CD14-positive monocyte (primary cell): ENCODE measurements around the gene CBX5. TPM values are rescaled to one million over a fixed set of nuclear protein-coding genes. Genes with fewer than 3 reads are reported as not detected.

Experiments used
- DNase-seq, 3 donors: peaks; one replicate each; pipeline ENCODE4 v3.0.0-alpha.2; 2011 to 2022
- H2AFZ ChIP-seq: 2 replicates; pipeline ENCODE4 v1.6.0; 2012; ENCODE audit warnings: mild to moderate bottlenecking, low read depth, low read length, inconsistent platforms; ENCODE audit not compliant: insufficient read depth, poor library complexity, severe bottlenecking
- H3K27ac ChIP-seq, 2 donors: 1 replicate in 1 of 2; 2 replicates in 1 of 2; pipeline ENCODE4 v1.5.1; 2012 to 2013; ENCODE audit warnings: low read length in 2 of 2, control low read depth in 1 of 2, inconsistent platforms in 1 of 2, low read depth in 1 of 2, mild to moderate bottlenecking in 1 of 2
- H3K27me3 ChIP-seq, 2 donors: one replicate each; pipeline versions ENCODE4 v1.6.0 to v1.6.1; 2011 to 2013; ENCODE audit warnings: low read length in 2 of 2; ENCODE audit not compliant: control insufficient read depth in 2 of 2, insufficient read depth in 2 of 2
- H3K36me3 ChIP-seq, 2 donors: replicated peaks in 1 of 2; 1 replicate in 1 of 2; 2 replicates in 1 of 2; pipeline versions ENCODE4 v1.5.1 to v1.6.1; 2012 to 2013; ENCODE audit warnings: low read length in 2 of 2, control low read depth in 1 of 2, inconsistent platforms in 1 of 2, mild to moderate bottlenecking in 1 of 2; ENCODE audit not compliant: insufficient read depth in 2 of 2, control insufficient read depth in 1 of 2
- H3K4me1 ChIP-seq, 2 donors: 1 replicate in 1 of 2; 2 replicates in 1 of 2; pipeline versions ENCODE4 v1.5.1 to v1.6.1; 2012 to 2013; ENCODE audit warnings: low read length in 2 of 2, control low read depth in 1 of 2, inconsistent platforms in 1 of 2, mild to moderate bottlenecking in 1 of 2, moderate library complexity in 1 of 2; ENCODE audit not compliant: insufficient read depth in 2 of 2, control insufficient read depth in 1 of 2
- H3K4me2 ChIP-seq: replicated peaks from 2 replicates; pipeline ENCODE3; 2012; ENCODE audit warnings: low read length, moderate library complexity, mild to moderate bottlenecking; ENCODE audit not compliant: poor library complexity, severe bottlenecking; ENCODE audit errors: extremely low read depth
- H3K4me3 ChIP-seq, 3 experiments: fragments of 200-600 bp in 1 of 3; sonication (generic) in 1 of 3; replicated peaks in 1 of 3; 1 replicate in 2 of 3; 2 replicates in 1 of 3; pipeline ENCODE4 v1.5.1; 2011 to 2013; ENCODE audit warnings: low read length in 3 of 3, mild to moderate bottlenecking in 3 of 3, control low read depth in 2 of 3, low read depth in 2 of 3, inconsistent platforms in 1 of 3, moderate library complexity in 1 of 3
- H3K79me2 ChIP-seq: 2 replicates; pipeline ENCODE4 v1.6.0; 2012; ENCODE audit warnings: mild to moderate bottlenecking, control low read depth, inconsistent platforms, low read length, moderate library complexity; ENCODE audit not compliant: insufficient read depth
- H3K9ac ChIP-seq: 2 replicates; pipeline ENCODE4 v1.6.0; 2017; ENCODE audit warnings: low read length, mild to moderate bottlenecking; ENCODE audit not compliant: insufficient read depth, poor library complexity, severe bottlenecking
- H3K9me3 ChIP-seq, 2 donors: replicated peaks in 1 of 2; 1 replicate in 1 of 2; 2 replicates in 1 of 2; pipeline versions ENCODE4 v1.5.1 to v1.6.1; 2012 to 2013; ENCODE audit warnings: low read length in 2 of 2, control low read depth in 1 of 2; ENCODE audit not compliant: control insufficient read depth in 1 of 2, insufficient read depth in 1 of 2
- H4K20me1 ChIP-seq: 2 replicates; pipeline ENCODE4 v1.6.0; 2012; ENCODE audit warnings: mild to moderate bottlenecking, low read length, control low read depth, moderate library complexity; ENCODE audit not compliant: insufficient read depth
- H3K27ac Mint-ChIP-seq, 7 donors: one replicate each; pipeline ENCODE4 v1.8.0; 2020; ENCODE audit warnings: mild to moderate bottlenecking in 7 of 7, mixed read lengths in 7 of 7, moderate library complexity in 6 of 7, inconsistent platforms in 2 of 7
- H3K27me3 Mint-ChIP-seq, 3 donors: one replicate each; pipeline ENCODE4 v1.8.0; 2021 to 2022; ENCODE audit warnings: low read depth in 3 of 3, mild to moderate bottlenecking in 3 of 3, mixed read lengths in 3 of 3, moderate library complexity in 3 of 3, inconsistent platforms in 1 of 3
- H3K36me3 Mint-ChIP-seq, 2 donors: one replicate each; pipeline ENCODE4 v1.8.0; 2020; ENCODE audit warnings: mixed read lengths in 2 of 2, inconsistent platforms in 1 of 2, mild to moderate bottlenecking in 1 of 2
- H3K4me1 Mint-ChIP-seq: one replicate; pipeline ENCODE4 v1.8.0; 2020; ENCODE audit warnings: mild to moderate bottlenecking, mixed read lengths
- H3K4me3 Mint-ChIP-seq, 2 donors: one replicate each; pipeline ENCODE4 v1.8.0; 2020; ENCODE audit warnings: mild to moderate bottlenecking in 2 of 2, mixed read lengths in 2 of 2, moderate library complexity in 1 of 2
- H3K9me3 Mint-ChIP-seq, 7 donors: one replicate each; pipeline ENCODE4 v1.8.0; 2020 to 2022; ENCODE audit warnings: mixed read lengths in 7 of 7, mild to moderate bottlenecking in 6 of 7, moderate library complexity in 6 of 7, inconsistent platforms in 2 of 7
- CTCF ChIP-seq: fragments of 200-600 bp; IDR thresholded peaks from one replicate; pipeline ENCODE4 v1.8.0; 2022; ENCODE audit warnings: antibody characterized with exemption, mild to moderate bottlenecking
- WGBS: methylation state at CpG from one replicate; pipeline ENCODE4 v1.1.5; 2013; ENCODE audit warnings: missing lambda C conversion rate; ENCODE audit not compliant: insufficient coverage; 5-methylcytosine and 5-hydroxymethylcytosine counted together
- intact Hi-C, 2 donors: fragments of 100-400 bp; cut with micrococcal nuclease; formaldehyde crosslinking; loops; one replicate each; pipeline versions ENCODE4 v1.15.0 to v1.15.1; 2023
- polyA plus RNA-seq, 3 donors: library from polyadenylated mRNA; depleted of rRNA in 1 of 3; unstranded in 2 of 3; stranded (reverse) in 1 of 3; fragments of 300-500 nt in 2 of 3; fragments of >200 nt in 1 of 3; fragmentation: Illumina TruSeq in 2 of 3; gene quantifications; 1 replicate in 2 of 3; 2 replicates in 1 of 3; pipeline ENCODE4 v1.2.3, GENCODE V29; 2012 to 2021

Gene CBX5
- polyA plus RNA-seq, 3 donors = 2.9 to 5.4 (median 4.8) TPM

DNA sequence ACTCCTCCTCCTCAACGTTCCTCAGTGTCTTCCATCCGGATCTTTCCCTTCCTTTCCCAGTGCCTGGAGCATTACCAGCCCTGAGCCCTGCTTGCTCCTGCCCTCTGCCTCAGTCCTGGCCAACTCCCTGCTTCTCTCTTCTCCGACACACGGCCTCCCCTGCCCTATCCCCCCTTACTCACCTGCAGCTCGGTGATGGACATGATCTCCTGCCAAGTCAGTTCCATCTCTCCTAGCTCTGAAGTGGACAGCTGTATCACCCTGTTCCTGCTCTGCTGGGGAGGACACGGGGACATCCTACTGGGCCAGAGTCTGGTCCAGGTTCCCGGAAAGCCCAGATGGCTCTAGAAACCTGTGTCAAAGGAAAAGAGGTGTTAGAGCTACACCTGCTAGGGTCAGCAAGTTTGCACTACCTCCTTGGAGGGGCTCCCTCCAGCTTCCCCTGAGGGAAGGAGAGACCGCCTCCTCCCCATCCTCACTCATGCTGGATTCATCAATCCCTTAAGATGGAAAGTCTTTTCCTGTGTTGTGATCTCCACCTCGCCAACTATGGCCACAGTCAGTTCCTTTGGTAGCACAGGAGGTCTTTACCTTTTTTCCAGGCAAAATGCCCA lies 15.1 kb upstream of the CBX5 start:
- H3K27me3 Mint-ChIP-seq = no peaks in the 10 kb centered on the region
- peaks cover 91 to 97% of the 10 kb centered on the region in 2 donors for H3K4me1 ChIP-seq
- peaks cover 100% of the 10 kb centered on the region for H3K79me2 ChIP-seq
- H3K27me3 ChIP-seq = no peaks in the 10 kb centered on the region
- intact Hi-C loops = loop anchor here (2.0 to 5.0 kb wide), 4 partner anchors 37 to 82 kb away; no protein-coding TSS in a partner anchor
- H2AFZ ChIP-seq = no peak overlapping the region
- peak overlapping the region; percentile 74 to 99 for H3K4me3 Mint-ChIP-seq
- peaks cover 50 to 81% of the 10 kb centered on the region in 2 donors for H3K36me3 Mint-ChIP-seq
- peak overlapping the region in 1 of 3 experiments; percentile 99 for H3K4me3 ChIP-seq
- peak overlapping the region; percentile 51 to 87 for H3K27ac ChIP-seq
- H3K9ac ChIP-seq = peak overlapping the region; percentile 17
- peaks cover 47 to 60% of the 10 kb centered on the region in 2 donors for H3K36me3 ChIP-seq
- peaks cover 67% of the 10 kb centered on the region for H4K20me1 ChIP-seq
- H3K4me1 Mint-ChIP-seq = peaks cover 88% of the 10 kb centered on the region
- H3K27ac Mint-ChIP-seq = peak overlapping the region; percentile 85 to 92 (median 88)
- WGBS = 39% methylated on average over 7 of the region's 9 CpGs
- peaks cover 0 to 2% (median 0%) of the 10 kb centered on the region in 7 donors for H3K9me3 Mint-ChIP-seq
- H3K9me3 ChIP-seq = no peaks in the 10 kb centered on the region
- no peak for DNase-seq
- H3K4me2 ChIP-seq = peak overlapping the region; percentile 99
- TF ChIP-seq CTCF = no peak

- H3K9me3 ChIP-seq = no peaks in the 10 kb centered on the region
- H3K9ac ChIP-seq = peak overlapping the region; percentile 17
Measured at GRCh38 chr12:54294152-54294952, 14.4 kb upstream of the CBX5 start.

More at GRCh38 chr12:54294152-54294952, 14.4 kb upstream of the CBX5 start:
- no peak overlapping the region for H2AFZ ChIP-seq
- Mint-ChIP-seq H3K36me3 (peaks cover 53 to 81% of the 10 kb centered on the region in 2 donors), H3K27me3 (no peaks in the 10 kb centered on the region), H3K4me1 (peaks cover 89% of the 10 kb centered on the region), H3K9me3 (peaks cover 0 to 2% (median 0%) of the 10 kb centered on the region in 7 donors), H3K27ac (peak overlapping the region; percentile 85 to 92 (median 88)), H3K4me3 (peak overlapping the region; percentile 74 to 99)
- H3K4me3 ChIP-seq = peak overlapping the region in 1 of 3 experiments; percentile 99
- intact Hi-C loops = loop anchor here (2.0 to 5.0 kb wide), 2 partner anchors 74 to 83 kb away; no protein-coding TSS in a partner anchor
- WGBS = 40% methylated on average over 3 of the region's 9 CpGs
- peak; percentile 94 for TF ChIP-seq CTCF
- peak; percentile 63 to 75 (median 73) for DNase-seq
- H3K27me3 ChIP-seq = no peaks in the 10 kb centered on the region
- H3K36me3 ChIP-seq = peaks cover 50 to 65% of the 10 kb centered on the region in 2 donors
- H3K79me2 ChIP-seq = peaks cover 100% of the 10 kb centered on the region
- H3K4me1 ChIP-seq = peaks cover 95 to 100% of the 10 kb centered on the region in 2 donors
- H3K27ac ChIP-seq = peak overlapping the region; percentile 51 to 87
- H4K20me1 ChIP-seq = peaks cover 73% of the 10 kb centered on the region
- peak overlapping the region; percentile 99 for H3K4me2 ChIP-seq
